HG02642 (cell line): ENCODE data around the gene ASCL3.
"Not testable (repeated sequence)": the region's sequence is repeated elsewhere in the genome, so short reads cannot be mapped to it uniquely, and the experiment has no call there.

Source experiments
- ATAC-seq: cut with Tn5 transposase; IDR thresholded peaks from one replicate; pipeline ENCODE4 v1.9.1; 2021; ENCODE audit warnings: mild to moderate bottlenecking; ENCODE audit not compliant: unreplicated experiment, poor library complexity

Gene ASCL3, protein sequence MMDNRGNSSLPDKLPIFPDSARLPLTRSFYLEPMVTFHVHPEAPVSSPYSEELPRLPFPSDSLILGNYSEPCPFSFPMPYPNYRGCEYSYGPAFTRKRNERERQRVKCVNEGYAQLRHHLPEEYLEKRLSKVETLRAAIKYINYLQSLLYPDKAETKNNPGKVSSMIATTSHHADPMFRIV

DNA sequence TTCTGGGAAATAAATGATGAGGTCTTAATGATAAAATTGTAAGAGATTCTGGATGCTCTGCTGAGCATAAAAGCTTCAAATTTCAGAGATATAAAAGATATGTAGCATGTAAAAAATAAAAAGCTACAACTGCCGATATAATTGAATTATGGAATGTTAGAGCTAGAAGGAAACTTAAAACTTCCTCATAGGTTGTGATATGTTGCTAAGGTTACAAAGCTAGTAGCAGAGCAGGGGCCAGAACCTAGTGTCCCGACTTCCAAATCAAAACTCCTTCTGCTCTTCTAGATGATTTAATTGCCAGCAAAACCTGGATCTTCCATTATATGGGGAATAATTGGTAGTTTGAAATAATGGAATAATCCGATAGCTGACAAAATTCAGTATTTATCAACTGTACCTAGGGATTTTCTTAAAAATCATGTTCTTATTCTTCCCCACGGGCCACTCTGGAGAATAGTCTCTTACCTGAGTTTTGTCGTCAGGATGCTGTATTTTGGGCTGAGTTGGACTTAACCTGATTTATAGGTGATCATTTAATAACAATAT, at the start of gene ASCL3:
Gene ASCL3 (minus strand): TSS at position 499 of the 549 bp plus-strand sequence. CDS start 4,855 bp downstream, outside the sequence.
- no peak for ATAC-seq

DNA sequence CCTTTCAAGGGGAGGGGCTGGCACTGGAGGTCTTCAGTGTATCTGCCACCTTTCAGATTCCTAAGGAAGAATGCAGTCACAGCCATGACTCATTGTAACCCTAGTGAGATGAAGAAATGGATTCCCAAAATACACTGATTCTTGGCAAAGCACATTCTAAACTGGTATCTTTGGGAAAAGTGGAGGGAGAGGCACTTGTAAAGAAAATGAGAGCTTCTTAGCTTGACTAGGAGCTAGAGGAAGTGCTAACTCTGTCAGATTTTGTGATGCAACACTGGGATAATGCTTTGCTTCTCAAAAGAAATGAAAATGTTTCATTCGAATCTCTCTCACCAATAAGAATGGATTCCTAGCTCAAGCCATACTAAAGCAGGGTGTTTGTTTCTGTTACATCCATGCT, 46.6 kb upstream of the ASCL3 start:
- ATAC-seq: no peak

DNA sequence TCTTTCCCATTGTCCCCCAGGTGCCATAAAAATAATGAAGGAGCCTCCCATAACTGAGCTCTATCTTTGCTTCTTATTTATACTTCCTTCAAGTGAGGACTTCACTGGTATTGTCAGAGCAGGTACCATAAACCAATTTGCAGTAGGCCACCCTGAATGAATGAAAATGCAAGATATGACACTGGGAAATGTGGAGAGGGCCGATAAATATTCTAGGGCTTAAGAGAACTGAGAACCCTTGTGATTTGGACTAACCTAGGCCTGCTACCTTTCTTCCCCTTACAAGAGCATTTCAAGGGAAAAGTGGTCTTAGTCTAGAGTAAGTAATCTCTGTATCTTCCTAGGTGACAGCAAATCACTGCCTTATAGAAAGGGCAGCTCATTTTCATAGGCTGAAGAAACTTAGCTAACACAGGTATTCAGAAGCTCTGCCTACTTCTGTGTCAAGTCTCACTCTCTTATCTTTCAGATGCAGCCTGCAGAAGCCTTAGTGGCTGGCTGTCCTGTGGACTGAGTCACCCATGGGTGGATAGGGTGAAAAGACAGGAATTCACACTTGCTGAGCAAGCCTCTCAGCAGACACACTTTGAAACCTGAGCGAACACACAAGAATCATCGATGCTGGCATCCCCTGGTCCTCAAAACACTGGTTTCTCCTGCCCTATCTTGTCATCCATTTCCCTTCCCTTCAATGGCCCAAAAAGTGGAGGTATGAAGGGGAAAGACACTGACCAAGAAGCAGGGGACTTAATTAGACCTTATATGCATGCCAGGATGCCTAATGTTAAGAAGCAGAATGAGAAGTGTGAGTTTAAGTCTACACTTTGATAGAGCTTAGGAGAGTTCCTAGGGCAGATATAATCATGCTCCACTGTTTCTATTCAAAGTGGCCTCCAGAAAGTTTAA, 45.8 kb upstream of the ASCL3 start:
- no peak for ATAC-seq

DNA sequence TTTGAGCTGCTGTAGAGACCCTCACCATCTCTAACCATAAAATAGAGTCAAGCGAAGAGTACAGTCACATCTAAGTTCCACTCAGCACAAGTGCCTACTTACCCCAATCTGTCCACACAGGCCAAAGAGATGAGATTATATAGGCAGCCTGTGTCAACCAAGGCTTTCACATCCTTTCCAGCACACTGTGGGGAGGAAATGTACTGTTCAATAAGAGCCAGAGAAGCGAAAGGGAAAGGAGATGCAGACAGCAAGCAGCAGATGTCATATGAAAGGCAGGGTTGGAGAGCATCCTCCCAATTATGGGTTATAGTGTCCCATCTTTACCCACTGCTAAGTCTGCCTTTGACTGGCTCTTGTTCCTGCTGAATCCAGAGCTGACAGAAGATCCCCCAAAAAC, 44.6 kb upstream of the ASCL3 start:
- ATAC-seq: no peak

DNA sequence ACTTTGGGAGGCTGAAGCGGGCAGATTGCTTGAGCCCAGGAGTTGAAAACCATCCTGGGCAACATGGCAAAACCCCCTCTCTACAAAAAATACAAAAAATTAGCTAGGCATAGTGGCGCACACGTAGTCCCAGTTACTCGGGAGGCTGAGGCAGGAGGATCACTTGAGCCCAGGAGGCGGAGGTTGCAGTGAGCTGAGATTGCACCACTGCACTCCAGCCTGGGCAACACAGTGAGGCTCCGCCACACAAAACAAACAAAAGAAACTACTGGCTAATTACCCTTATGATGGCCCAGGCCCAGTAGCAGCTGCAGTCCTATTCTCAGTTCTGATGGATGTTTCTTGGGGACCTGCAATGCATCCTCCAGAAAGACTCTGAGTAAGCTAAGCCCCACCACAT, 44.0 kb upstream of the ASCL3 start:
- ATAC-seq: not testable (repeated sequence)

DNA sequence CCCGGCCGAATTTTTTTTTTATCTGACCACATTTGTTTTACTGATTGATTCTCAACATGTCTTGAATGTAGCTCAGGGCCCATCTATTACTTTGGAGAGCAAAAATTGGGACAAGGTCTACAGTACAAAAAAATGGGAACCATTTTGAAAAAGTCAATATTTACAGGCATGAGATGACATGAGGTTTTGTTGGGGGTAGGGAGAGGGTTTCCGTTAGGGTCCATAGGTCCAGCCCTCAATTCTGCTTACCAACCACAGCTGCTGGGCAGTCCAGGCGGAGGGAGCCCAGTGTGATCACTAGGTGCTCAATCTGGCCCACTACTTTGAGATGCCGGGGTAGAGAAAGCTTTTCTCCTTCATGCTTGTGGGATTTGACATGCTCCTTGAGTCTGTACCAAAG, 42.6 kb upstream of the ASCL3 start:
- ATAC-seq: no peak

DNA sequence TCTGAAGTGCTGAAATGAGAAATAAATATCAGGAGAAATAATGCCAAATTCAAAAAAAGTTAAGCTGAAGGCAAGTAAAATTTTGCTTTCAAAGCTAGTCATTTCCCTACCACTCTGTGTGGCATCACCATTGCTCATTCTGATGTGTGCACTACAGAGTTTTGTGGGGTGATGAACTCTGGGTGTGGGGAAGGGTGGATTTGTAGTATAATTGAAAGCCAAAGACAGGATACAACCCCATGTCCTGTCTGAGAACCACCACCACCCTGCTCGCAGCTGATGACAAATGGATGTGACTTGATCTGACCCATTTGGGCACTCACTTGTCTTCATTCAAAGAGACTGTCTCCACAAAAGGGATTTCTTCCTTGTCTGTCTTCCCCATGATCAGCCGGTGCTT, 40.7 kb upstream of the ASCL3 start:
- no peak for ATAC-seq

DNA sequence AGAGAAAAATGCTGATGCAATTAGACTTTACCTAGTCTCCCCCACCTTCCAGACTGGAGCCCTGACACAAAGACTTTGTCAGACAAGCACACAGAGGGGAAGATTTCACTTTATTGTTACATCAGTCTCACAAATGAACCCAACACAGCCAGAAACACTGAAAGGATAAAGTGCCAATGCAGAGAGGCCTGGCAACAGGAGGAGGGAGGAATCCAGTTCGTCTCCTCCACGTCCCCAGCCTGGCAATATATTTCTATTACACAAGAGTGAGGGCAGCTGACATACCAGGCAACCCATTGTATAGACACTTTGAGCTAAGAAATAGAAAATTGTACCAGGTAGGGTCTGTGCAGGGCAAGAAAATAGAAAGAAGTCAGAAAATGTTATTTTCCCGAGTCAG, 37.7 kb upstream of the ASCL3 start:
- ATAC-seq: no peak

DNA sequence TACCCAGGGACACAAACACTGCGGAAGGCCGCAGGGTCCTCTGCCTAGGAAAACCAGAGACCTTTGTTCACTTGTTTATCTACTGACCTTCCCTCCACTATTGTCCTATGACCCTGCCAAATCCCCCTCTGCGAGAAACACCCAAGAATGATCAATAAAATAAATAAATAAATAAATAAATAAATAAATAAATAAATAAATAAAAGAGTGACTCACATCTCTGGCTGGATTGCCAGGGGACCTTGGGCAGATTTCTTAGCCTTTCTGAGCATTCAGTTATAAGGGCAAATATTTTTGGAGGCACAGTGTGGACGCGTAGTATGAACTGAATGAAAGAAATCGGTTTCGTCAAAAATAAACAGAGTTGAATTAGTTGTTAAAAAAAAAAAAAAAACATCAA, 36.5 kb upstream of the ASCL3 start:
- not testable (repeated sequence) for ATAC-seq

DNA sequence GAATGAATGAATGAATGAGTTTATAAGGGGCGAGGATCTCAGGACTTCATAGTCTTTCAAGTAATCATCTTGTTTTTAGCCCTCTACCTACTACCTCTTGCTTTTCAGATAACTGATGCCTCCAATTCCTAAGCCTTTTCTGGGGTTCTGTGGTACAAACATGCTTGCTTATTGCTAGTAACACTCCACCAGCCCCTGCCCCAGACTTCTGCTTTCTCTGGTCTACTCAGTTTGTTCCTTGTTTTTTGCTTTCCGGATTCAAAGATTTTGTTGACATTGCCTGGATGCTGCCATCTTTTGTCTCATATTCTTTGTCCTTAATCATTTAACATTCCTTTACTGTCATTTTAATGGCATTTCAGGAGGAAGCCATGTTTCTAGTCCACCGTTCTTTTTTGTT, 30.3 kb upstream of the ASCL3 start:
- ATAC-seq: no peak

DNA sequence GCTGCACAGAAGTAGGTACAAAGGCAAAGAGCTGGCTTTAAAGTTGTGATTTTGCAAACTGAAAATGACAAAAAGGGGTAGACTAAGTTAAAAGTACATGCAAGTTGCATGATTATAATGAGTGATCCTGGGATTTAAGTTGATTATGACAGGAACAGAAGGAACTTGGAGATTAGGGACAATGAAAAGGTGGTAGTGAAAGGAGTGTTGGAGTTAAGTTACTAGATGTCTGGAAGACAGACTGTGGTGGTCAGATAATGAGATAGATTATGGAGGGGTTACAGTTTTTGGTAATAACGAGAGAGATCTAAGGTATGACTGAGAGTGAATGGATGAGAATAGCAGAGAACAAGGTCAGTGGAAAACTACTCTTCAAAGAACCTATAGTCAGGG, 29.1 kb upstream of the ASCL3 start:
- no peak for ATAC-seq

DNA sequence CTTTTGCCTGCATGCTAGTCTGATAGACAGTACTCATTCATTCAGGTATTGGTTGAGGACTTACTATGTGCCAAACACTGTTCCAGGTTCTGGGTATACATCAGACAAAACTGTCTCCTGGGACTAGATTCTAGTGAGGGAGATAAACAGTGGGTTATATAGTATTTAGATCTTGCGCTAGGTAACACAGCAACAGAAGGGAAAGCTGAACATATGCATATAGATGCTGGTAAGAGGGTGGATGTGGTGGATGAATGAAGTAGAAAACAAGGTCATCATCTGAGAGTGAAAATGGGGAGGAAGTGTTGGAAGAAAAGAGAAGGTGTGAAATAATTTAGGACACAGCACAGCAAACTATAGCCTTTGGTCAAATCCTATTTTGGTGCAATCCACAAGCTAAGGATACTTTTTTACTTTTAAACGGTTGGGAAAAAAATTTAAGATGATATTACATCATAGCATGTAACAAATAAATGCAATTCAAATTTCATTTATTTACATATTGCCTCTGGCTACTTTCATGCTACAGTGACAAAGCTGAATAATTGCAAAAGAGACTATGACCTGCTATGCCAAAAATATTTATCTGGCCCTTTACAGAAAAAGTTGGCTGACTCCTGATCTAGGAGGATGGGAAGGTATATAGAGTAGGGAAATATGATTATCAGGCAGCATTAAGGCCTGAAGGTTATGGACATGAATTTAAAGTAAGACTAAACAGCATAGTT, 28.5 kb upstream of the ASCL3 start:
- ATAC-seq: no peak

DNA sequence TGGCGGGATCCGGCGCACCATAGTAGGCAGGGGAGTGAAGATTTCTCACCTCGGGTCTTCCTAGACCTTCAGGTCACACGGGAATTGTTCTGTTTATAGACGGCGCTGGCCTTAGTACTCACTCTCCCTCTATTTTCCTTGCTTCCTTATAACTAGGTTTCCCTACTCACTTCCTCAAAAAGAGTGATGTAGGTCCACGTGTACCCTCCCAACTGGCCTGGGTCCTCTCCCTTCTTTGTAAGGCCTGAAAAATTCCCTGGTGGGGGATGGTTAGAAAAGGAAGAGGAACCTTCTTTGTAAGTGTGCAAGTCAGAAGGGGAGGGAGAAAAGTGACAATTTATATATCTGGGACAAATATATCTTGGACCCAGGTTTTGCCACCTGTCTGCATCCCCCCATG, 24.4 kb upstream of the ASCL3 start:
- ATAC-seq: no peak

DNA sequence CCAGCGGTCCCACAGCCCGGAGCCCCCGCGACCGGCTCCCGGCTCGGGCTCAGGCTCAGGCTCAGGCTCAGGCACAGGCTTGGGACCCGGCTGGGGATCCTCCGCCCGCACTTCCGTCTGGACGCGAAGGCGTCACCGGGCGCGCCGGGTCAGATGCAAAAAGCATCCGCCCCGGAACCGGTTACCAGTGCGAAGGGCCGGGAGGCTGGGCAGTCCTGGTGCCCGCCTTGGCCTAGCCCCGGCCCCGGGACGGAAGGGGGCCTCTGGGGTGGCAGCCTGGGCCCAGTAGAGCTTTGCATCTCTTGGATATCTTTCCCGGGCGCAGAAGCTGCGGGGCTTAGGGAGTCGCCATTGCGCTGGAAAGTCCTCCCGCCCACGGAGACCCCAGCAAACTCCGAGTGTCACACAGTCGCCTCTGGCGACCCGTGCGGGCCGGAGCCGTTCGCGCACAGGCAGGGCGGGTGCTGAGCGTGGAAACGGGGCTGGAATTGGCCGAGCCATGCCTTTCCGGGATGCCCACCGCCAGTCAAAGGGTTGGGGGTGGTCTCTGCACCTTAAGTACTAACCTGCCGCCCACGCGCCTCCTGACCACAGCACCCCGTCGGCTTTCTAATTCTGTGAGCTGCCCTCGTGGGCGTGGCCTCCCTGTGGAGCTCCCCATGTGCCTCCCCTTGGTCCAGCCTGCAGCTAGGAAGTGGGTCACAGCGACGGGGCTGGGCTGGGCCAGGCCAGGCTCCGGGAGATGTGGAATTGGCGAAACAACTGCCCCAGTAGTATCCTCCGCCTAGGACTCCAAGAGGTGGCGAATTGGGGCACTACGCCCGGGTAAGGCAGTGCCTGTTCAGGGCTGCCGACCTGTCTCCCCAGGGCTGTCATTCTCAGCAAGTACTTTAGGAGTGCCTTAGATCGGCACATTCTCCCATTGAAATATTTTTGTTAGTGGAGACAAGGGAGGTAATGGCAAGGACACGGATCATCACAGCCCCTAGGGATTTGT, 21.8 kb upstream of the ASCL3 start, which contains the start of gene TMEM9B:
Gene TMEM9B (minus strand): TSS at position 119 of the 997 bp plus-strand sequence. CDS start 129 bp downstream, outside the sequence.
- peak; percentile 81 for ATAC-seq

DNA sequence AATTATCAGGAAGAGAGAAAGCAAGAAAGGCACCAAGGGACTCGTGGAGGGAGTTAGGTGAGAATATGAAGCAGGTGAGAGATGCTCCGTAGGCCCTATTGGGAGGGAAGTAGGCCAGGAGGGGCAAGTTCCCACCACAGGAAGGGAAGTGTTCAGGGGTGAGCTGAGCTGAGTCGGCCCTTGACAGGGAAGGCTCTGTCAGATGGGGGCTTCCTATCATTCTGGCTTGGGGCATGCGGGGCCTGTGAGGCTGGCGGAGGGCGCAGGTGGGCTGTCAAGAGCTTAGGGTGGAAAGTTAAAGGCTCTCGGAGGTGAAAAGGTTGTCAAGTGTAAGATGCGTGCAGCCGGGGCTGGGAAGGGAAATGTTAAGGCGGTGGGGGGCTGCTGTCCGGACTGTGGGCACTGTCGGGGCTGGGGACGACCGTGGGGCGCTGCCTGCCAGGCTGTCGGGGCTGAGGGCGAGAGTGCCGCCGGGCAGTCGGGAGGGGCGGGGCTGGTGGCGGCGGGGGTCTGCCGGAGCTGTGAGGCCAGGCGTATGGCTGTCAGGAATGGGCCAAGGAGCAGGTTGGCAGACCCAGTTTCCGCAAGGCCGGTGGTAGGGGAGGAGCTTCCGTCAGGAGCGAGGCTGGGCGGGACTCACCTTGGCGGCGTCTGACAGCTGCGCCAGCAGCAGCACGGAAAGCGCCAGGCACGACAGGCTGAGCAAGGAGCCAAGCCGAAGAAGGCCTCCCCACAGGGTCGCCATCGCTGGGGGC, 20.9 kb upstream of the ASCL3 start:
- ATAC-seq: peak; percentile 71

DNA sequence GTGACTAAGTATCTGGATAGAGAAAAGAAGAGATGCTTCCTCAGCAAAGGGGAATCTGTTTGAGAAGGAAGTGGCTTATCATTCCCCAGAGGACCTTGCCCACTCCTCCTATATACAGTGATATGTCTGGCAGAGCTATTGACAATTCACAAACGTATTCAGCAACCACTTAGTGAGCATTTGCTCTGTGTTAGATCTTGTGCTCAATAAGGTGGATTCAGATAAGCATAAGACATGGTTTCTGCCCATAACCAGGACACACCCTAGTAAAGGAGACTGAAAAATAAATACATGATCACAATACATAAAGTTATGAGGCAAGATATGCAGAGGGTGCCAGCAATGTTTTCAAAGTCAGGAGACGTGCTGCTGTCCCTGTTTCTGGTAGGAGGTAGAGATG, 20.0 kb upstream of the ASCL3 start:
- no peak for ATAC-seq

DNA sequence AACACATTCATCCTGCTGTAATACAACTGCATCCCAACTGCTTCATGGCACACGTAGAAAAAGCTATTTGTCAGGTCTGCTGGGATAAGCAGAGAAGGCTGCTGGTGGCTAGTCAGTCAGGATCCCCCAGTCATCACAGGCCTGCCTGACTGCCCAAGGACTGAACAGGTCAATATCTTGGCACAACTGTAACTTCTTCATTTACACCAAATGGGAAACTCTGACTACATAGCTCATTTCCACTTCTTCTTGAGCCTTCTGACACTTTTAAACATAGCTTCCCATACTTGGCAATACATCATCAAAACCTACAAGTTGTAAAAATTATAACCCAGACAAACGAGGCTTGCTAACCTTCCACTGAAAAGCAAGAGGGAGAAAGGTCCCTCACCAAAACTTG, 18.6 kb upstream of the ASCL3 start:
- no peak for ATAC-seq

DNA sequence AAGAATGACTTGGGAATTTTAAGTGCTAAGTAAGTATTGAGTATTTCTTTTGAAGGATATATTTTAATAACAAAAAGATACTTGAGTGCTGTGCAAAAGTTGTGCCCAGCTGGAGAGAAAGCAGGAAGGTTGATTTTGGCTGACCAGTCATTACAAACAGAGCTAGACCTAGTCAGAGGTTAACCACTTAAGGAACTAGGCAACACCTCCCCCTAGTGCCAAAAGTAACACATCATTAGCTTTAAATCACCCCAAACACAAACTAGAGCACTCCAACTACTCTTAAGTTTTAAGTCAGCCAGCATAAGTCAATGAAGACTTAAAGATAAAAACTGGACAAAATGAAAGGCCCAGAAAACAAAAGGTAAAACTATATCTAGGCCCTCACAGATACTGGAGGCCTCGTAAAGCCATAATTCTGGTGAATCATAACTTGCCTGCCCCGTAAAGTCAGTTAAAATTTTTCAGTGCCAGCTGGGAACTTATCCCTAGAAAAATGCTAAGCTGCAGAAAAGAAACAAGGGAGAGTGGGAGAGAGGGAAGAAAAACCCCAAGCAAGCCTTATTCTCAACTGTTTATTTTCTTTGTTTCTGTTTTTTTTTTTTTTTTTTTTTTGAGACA, 16.8 kb upstream of the ASCL3 start:
- ATAC-seq: peak; percentile 35
